Measurements from ENCODE around the gene SRF.

- TF ChIP-seq CTCF (IDR thresholded peaks at IDR 0.05) (no peak), POLR2A (IDR thresholded peaks at IDR 0.05) (no peak)
Observed at GRCh38 chr6:43146709-43147688, 24.1 kb upstream of the SRF start.
